RKO (cell line): ENCODE results near the gene IER5.
A peak's percentile ranks its signal among the peaks of the same experiment; 100 is the strongest.

ENCODE experiments used
- DNase-seq: peaks from one replicate; pipeline ENCODE4 v3.0.0-alpha.2; 2016; ENCODE audit warnings: low spot score

The IER5 gene

DNA sequence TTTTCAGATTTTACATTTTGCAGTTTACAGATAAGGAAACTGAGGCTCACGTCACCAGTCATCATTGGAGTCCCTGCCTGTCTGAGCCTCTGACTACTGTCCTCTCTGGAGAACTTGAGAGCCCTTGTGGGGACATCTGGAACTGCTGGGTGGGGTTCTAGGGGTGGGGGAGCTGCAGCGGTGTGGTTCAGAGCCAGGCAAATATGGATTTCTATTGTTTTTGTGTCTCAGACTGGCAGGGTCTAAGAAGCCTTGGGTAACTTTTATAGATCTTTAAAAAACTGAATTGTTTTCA, 46.9 kb downstream of the IER5 start:
- DNase-seq = peak; percentile 16

DNA sequence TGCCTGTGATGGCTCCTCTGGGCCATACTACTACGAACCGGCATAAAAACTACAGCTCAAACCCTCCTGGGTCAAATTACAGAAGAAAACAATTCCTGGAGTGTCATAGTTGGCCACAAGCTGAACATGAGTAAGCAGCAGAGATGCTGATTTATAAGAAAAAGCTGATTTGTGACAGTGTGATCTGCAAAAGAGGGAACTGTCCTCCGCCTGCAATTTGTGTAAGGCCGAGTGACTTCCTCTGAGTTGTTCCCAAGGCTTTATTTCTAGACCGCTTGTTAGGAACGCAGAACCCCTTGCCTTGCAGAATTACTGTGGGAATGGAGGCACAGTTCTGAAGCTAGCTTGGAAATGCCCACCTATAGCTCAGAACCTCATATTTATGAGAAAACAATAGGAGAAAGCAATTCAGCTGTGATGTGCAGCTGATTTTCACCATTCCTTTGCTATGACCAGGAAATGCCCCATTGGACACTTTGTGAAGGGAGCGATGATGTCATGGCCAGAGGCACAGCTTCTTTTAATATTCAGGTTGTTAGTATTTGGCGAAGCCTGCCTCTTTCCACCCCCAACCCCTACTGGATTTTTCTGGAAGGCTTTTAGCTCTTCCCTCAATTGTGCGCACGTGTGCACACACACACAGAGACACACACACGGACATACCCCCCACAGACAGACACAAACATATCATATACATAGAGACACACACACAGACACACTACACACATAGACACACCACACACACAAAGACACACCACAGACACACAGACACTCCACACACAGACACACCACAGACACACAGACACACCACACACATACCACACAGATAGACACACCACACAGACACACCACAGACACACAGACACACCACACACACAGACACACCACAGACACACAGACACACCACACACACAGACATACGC, 47.6 kb downstream of the IER5 start:
- DNase-seq = peak; percentile 52

DNA sequence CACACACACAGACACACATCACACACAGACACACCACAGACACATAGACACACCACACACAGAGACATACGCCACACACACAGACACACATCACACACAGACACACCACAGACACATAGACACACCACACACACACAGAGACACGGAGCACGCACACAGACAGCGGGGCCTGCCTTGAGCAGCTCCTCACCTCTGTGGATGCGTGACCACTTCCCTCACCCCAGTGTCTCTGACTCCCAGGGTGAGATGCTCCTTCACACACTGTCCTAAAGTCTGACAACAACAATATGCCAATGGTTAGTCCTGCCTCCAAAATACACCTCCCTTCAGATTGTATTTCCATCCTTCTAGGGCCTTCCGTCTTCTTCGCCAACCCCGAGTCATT, 48.2 kb downstream of the IER5 start:
- no peak for DNase-seq

GRCh38 chr1:181137217-181137743, 48.8 kb downstream of the IER5 start:
- DNase-seq = no peak

DNA sequence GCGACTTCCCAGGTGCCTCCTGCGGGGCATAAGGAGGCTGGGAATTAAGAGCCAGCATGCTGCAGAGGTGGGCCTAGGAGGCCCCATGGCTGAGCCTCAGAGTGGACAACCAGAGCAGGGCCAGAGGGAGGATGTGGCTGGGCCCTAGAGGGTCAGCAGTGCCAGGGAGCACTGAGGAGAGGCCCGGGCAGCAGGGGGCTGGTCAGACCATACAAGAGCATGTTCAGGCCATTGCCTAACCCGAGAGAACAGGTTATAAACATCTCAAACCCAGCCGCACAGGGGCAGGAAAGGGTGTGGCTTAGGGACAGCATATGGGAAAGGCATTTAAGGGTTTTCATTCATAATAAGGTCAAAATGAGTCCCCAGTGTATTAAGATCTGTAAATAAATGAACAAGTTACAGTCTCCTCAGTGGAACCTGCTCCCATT, 51.1 kb downstream of the IER5 start:
- no peak for DNase-seq

- no peak for DNase-seq
Observed at GRCh38 chr1:181140398-181140797, 51.9 kb downstream of the IER5 start.

GRCh38 chr1:181140891-181141290, 52.4 kb downstream of the IER5 start:
- no peak for DNase-seq

DNA sequence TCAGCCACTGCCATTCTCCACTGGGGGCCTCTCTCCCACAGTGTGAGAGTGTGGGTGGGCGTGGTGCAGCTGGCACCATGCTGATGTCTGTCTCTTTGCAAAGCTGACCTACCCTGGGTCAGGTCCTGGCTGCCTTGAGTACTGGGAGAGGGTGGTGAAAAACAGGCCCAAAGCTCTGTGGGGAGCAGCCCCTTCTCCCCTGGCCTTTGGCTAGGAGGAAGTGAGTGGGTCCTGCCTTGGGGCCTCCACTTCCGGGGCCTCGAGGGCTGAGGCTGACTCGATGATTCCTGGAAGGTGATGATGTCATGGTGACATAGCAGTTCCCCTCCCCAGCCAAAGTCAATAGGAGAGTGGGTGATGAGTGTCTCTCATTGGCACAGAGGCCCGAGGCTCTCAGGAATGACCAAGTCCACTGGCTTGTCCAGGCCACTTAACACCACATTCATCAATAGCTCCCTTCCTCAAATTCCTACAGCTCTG, 53.0 kb downstream of the IER5 start:
- DNase-seq = peak; percentile 50
